Hepatocyte (in vitro differentiated cells): ENCODE data around the gene LEUTX.

Experiments
- CTCF ChIP-seq: fragments of 200-600 bp; sonication (generic); IDR thresholded peaks from 2 replicates; pipeline ENCODE4 v1.5.1; 2016; ENCODE audit warnings: antibody characterized with exemption, mild to moderate bottlenecking; ENCODE audit not compliant: poor library complexity
- EZH2 ChIP-seq: fragments of 200-600 bp; sonication (generic); IDR thresholded peaks from 2 replicates; pipeline ENCODE4 v1.6.1; 2016; ENCODE audit warnings: antibody characterized with exemption, mild to moderate bottlenecking, borderline replicate concordance
- EZH2phosphoT487 ChIP-seq: fragments of 200-600 bp; sonication (generic); IDR thresholded peaks from one replicate; pipeline ENCODE4 v1.6.1; 2018; ENCODE audit warnings: antibody characterized with exemption, mild to moderate bottlenecking, low read depth, moderate library complexity; ENCODE audit not compliant: unreplicated experiment, severe bottlenecking

DNA sequence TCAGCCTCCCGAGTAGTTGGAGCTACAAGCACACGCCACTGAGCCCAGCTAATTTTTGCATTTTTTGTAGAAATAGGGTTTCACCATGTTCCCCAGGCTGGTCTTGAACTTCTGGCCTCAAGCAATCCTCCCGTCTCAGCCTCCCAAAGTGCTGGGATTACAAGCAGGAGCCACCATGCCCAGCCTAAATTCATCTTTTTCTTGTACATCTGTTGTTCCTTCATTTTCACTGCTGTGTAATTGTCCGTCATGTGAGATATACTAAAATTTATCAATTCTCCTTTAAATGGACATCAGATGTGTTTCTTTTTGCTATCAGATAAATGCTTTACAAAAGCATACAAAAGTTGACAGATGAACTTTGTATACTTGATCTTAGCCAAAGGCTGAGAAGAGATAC is 32.4 kb downstream of the LEUTX start:
- TF ChIP-seq CTCF: no peak
- no peak for TF ChIP-seq EZH2phosphoT487
- TF ChIP-seq EZH2: no peak
